ENCODE results near the gene ANKDD1A.

The ANKDD1A gene

GRCh38 chr15:64959128-64959527, 47.4 kb downstream of the ANKDD1A start:
- no peak for TF ChIP-seq CTCF (IDR thresholded peaks at IDR 0.05; ENCODE audit: low read length, missing control alignments)
- no peak for DNase-seq (ENCODE audit: low read depth)
- H3K4me3 ChIP-seq (replicated peaks; ENCODE audit: low read depth, low read length) = no peak overlapping the region

- TF ChIP-seq CTCF (IDR thresholded peaks at IDR 0.05; ENCODE audit: low read length, missing control alignments) = no peak
These were observed 48.5 kb downstream of the ANKDD1A start for GRCh38 chr15:64960153-64960552.

GRCh38 chr15:64961013-64961412, 49.3 kb downstream of the ANKDD1A start:
- no peak for DNase-seq (ENCODE audit: low read depth)
- no peak overlapping the region for H3K4me3 ChIP-seq (replicated peaks; ENCODE audit: low read depth, low read length)
- no peak for TF ChIP-seq CTCF (IDR thresholded peaks at IDR 0.05; ENCODE audit: low read length, missing control alignments)

More at GRCh38 chr15:64960153-64960552, 48.5 kb downstream of the ANKDD1A start:
- DNase-seq (ENCODE audit: low read depth) = no peak
- no peak overlapping the region for H3K4me3 ChIP-seq (replicated peaks; ENCODE audit: low read depth, low read length)

- TF ChIP-seq CTCF (IDR thresholded peaks at IDR 0.05; ENCODE audit: low read length, missing control alignments) = no peak
- no peak for DNase-seq (ENCODE audit: low read depth)
- no peak overlapping the region for H3K4me3 ChIP-seq (replicated peaks; ENCODE audit: low read depth, low read length)
These were observed 57.7 kb downstream of the ANKDD1A start for GRCh38 chr15:64969401-64969800.

- TF ChIP-seq CTCF (IDR thresholded peaks at IDR 0.05; ENCODE audit: low read length, missing control alignments) = no peak
- H3K4me3 ChIP-seq (replicated peaks; ENCODE audit: low read depth, low read length) = no peak overlapping the region
- no peak for DNase-seq (ENCODE audit: low read depth)
These were observed 59.0 kb downstream of the ANKDD1A start for GRCh38 chr15:64970698-64971097.

GRCh38 chr15:64975390-64975789, 63.7 kb downstream of the ANKDD1A start:
- TF ChIP-seq CTCF (IDR thresholded peaks at IDR 0.05; ENCODE audit: low read length, missing control alignments) = no peak
- no peak for DNase-seq (ENCODE audit: low read depth)
- no peak overlapping the region for H3K4me3 ChIP-seq (replicated peaks; ENCODE audit: low read depth, low read length)

GRCh38 chr15:64979252-64979710, 67.6 kb downstream of the ANKDD1A start:
- no peak for TF ChIP-seq CTCF (IDR thresholded peaks at IDR 0.05; ENCODE audit: low read length, missing control alignments)
- no peak for DNase-seq (ENCODE audit: low read depth)
- H3K4me3 ChIP-seq (replicated peaks; ENCODE audit: low read depth, low read length) = no peak overlapping the region

All from fibroblast of pulmonary artery (primary cell).